Measurements from ENCODE around the gene ITPR3. TPM values are rescaled to one million over a fixed set of nuclear protein-coding genes. Genes with fewer than 3 reads are reported as not detected.

Gene ITPR3
- polyA plus RNA-seq, 1 of the 3 experiments (the other 2 are of a cell fraction), result 8.1 TPM

DNA sequence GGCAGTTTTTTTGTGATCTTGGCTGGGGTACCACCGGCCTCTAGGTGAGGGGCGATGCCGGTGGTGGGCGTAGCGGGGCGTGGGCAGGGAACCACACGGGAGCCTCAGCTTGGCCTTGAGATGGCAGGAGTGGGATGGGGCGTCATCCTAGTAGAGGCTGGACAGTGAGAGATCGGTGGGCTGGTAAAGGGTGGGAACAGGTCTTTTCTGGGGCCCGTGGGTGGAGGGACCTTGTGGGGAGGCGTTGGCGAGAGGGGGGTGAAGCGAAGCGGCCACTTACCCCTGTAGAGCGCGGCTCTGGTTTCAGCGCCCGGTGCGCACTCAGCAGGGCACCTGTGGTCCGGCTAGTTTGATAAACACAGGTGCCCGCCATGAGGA lies 12.0 kb downstream of the ITPR3 start:
- TF ChIP-seq RAD21 (IDR thresholded peaks at IDR 0.05; ENCODE audit: low read length) (no peak), GABPA (IDR thresholded peaks at IDR 0.05; ENCODE audit: low read depth) (no peak), TAF1 (IDR thresholded peaks at IDR 0.05; ENCODE audit: borderline replicate concordance, low read depth, low read length) (no peak), JUND (IDR thresholded peaks at IDR 0.05) (no peak), YY1 (IDR thresholded peaks at IDR 0.05; ENCODE audit: low read depth) (no peak), FOSL2 (IDR thresholded peaks at IDR 0.05; ENCODE audit: borderline replicate concordance, low read depth) (no peak), ZBTB33 (IDR thresholded peaks at IDR 0.05; ENCODE audit: borderline replicate concordance, low read depth) (no peak), ELF1 (IDR thresholded peaks at IDR 0.05) (no peak), CHD2 (IDR thresholded peaks at IDR 0.05; ENCODE audit: low read length, partially characterized antibody) (no peak), FOXJ3 (CRISPR knock-in tag; IDR thresholded peaks at IDR 0.05) (no peak), IRF3 (IDR thresholded peaks at IDR 0.05; ENCODE audit: low read depth, low read length) (no peak), RCOR1 (IDR thresholded peaks at IDR 0.05; ENCODE audit: low read length) (no peak), NFIC (IDR thresholded peaks at IDR 0.05; ENCODE audit: borderline replicate concordance) (no peak), RFX5 (IDR thresholded peaks at IDR 0.05; ENCODE audit: low read length) (no peak), PBX3 (IDR thresholded peaks at IDR 0.05) (no peak)
- TF ChIP-seq, protein P1, sequence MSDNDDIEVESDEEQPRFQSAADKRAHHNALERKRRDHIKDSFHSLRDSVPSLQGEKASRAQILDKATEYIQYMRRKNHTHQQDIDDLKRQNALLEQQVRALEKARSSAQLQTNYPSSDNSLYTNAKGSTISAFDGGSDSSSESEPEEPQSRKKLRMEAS (IDR thresholded peaks at IDR 0.05; ENCODE audit: low read depth), result no peak
- TF ChIP-seq, protein P2, sequence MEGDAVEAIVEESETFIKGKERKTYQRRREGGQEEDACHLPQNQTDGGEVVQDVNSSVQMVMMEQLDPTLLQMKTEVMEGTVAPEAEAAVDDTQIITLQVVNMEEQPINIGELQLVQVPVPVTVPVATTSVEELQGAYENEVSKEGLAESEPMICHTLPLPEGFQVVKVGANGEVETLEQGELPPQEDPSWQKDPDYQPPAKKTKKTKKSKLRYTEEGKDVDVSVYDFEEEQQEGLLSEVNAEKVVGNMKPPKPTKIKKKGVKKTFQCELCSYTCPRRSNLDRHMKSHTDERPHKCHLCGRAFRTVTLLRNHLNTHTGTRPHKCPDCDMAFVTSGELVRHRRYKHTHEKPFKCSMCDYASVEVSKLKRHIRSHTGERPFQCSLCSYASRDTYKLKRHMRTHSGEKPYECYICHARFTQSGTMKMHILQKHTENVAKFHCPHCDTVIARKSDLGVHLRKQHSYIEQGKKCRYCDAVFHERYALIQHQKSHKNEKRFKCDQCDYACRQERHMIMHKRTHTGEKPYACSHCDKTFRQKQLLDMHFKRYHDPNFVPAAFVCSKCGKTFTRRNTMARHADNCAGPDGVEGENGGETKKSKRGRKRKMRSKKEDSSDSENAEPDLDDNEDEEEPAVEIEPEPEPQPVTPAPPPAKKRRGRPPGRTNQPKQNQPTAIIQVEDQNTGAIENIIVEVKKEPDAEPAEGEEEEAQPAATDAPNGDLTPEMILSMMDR (IDR thresholded peaks at IDR 0.05), result no peak
- TF ChIP-seq, protein P3, sequence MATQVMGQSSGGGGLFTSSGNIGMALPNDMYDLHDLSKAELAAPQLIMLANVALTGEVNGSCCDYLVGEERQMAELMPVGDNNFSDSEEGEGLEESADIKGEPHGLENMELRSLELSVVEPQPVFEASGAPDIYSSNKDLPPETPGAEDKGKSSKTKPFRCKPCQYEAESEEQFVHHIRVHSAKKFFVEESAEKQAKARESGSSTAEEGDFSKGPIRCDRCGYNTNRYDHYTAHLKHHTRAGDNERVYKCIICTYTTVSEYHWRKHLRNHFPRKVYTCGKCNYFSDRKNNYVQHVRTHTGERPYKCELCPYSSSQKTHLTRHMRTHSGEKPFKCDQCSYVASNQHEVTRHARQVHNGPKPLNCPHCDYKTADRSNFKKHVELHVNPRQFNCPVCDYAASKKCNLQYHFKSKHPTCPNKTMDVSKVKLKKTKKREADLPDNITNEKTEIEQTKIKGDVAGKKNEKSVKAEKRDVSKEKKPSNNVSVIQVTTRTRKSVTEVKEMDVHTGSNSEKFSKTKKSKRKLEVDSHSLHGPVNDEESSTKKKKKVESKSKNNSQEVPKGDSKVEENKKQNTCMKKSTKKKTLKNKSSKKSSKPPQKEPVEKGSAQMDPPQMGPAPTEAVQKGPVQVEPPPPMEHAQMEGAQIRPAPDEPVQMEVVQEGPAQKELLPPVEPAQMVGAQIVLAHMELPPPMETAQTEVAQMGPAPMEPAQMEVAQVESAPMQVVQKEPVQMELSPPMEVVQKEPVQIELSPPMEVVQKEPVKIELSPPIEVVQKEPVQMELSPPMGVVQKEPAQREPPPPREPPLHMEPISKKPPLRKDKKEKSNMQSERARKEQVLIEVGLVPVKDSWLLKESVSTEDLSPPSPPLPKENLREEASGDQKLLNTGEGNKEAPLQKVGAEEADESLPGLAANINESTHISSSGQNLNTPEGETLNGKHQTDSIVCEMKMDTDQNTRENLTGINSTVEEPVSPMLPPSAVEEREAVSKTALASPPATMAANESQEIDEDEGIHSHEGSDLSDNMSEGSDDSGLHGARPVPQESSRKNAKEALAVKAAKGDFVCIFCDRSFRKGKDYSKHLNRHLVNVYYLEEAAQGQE (IDR thresholded peaks at IDR 0.05; ENCODE audit: low read depth, low read length), result no peak
- H3F3A ChIP-seq (replicated peaks; ENCODE audit: insufficient read depth), result peaks cover 2% of the 10 kb centered on the region
- CTCF ChIA-PET, result interaction anchor here (0.8 to 3.4 kb wide), 12 partner anchors 10 to 78 kb away, joined by 3 to 28 read pairs (median 8); partner anchors contain the start of genes ITPR3 and UQCC2

More for the DNA sequence above, 12.0 kb downstream of the ITPR3 start:
- 70% methylated on average over 7 of the region's 21 CpGs for WGBS (ENCODE audit: low lambda C conversion rate)
- H3K36me3 ChIP-seq (replicated peaks in 1 of 2; ENCODE audit: control insufficient read depth in 1 of 2, insufficient read depth in 2 of 2, low read length in 1 of 2), result no peaks in the 10 kb centered on the region
- no peaks in the 10 kb centered on the region for H4K20me1 ChIP-seq (ENCODE audit: insufficient read depth)
- H3K9ac ChIP-seq, result no peak overlapping the region
- DNase-seq, result no peak
- no peaks in the 10 kb centered on the region for H3K27me3 ChIP-seq (ENCODE audit: insufficient read depth)
- no peaks in the 10 kb centered on the region for H3K79me2 ChIP-seq (ENCODE audit: insufficient read depth)
- H3K4me3 ChIP-seq (ENCODE audit: low read depth in 2 of 2, low read length in 1 of 2), result peak overlapping the region; percentile 58
- H3K4me1 ChIP-seq (ENCODE audit: control insufficient read depth in 1 of 2, insufficient read depth in 2 of 2, low read depth in 1 of 2, low read length in 1 of 2), result peaks cover 0 to 28% of the 10 kb centered on the region in 2 experiments; a peak in 1 of 4 replicates
- POLR2A ChIA-PET, result no interaction called here
- no peak overlapping the region; a peak in 1 of 4 replicates for H3K27ac ChIP-seq (ENCODE audit: low read depth in 2 of 2, low read length in 1 of 2)
- peak overlapping the region; percentile 81 for H3K4me2 ChIP-seq
- peak overlapping the region; percentile 51; the same call in 1 of the 2 replicates for H2AFZ ChIP-seq (ENCODE audit: low read depth)
- no peaks in the 10 kb centered on the region for H3K9me2 ChIP-seq
- H3K9me3 ChIP-seq, result no peaks in the 10 kb centered on the region
